ENCODE results near the gene PTPRG. TPM values are rescaled to one million over a fixed set of nuclear protein-coding genes. Genes with fewer than 3 reads are reported as not detected.
A peak's percentile ranks its signal among the peaks of the same experiment; 100 is the strongest.

Gene PTPRG
- total and polyA plus RNA-seq, 2 experiments from 2014 or later = 24.4 to 131 TPM

DNA sequence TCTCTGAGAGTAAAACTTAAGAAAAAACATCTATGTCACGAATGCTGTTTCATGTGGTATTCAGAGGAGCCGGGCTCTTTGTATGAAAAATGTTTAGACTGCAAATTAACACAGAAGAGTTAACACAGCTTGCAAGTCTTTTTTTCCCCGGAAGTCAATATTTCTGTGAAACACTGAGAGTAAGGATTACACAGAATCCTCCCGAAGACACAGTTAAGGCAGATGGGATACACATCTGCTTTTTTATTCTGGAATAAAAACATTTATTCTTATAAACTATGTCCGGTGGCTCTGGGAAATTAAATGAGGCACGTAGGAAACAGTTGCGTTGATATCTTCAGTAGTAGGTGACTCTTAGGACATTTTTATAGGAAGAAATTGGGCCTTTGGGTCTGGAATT lies 180.6 kb downstream of the PTPRG start:
- peaks cover 58% of the 10 kb centered on the region for H3K4me1 Mint-ChIP-seq
- H3K27me3 Mint-ChIP-seq (ENCODE audit: insufficient read depth, low read depth, poor library complexity) = peaks cover 8% of the 10 kb centered on the region
- Histone ChIP-seq H4K20me1 (replicated peaks; ENCODE audit: insufficient read depth) (peaks cover 19% of the 10 kb centered on the region), H3K9me2 (ENCODE audit: insufficient read depth) (no peaks in the 10 kb centered on the region), H3F3A (replicated peaks; ENCODE audit: low read depth) (no peaks in the 10 kb centered on the region), H3K79me2 (replicated peaks; ENCODE audit: insufficient read depth) (peaks cover 88% of the 10 kb centered on the region), H3K27ac (ENCODE audit: low read depth) (no peak overlapping the region), H3K4me3 (no peak overlapping the region), H3K4me1 (ENCODE audit: insufficient read depth) (peaks cover 36% of the 10 kb centered on the region), H3K27me3 (ENCODE audit: insufficient read depth) (no peaks in the 10 kb centered on the region), H3K4me2 (no peak overlapping the region), H2AFZ (no peak overlapping the region), H3K36me3 (ENCODE audit: insufficient read depth) (no peaks in the 10 kb centered on the region)
- no peak for DNase-seq (ENCODE audit: low spot score)
- no peaks in the 10 kb centered on the region for H3K9me3 Mint-ChIP-seq
- no peak for TF ChIP-seq JUNB (IDR thresholded peaks at IDR 0.05; ENCODE audit: unreplicated experiment)
- TF ChIP-seq STAT1 (IDR thresholded peaks at IDR 0.05; ENCODE audit: unreplicated experiment) = no peak
- TF ChIP-seq CREB1 (CRISPR knock-in tag; IDR thresholded peaks at IDR 0.05; ENCODE audit: low read depth) = no peak
- no peak for TF ChIP-seq ZNF331 (CRISPR knock-in tag; IDR thresholded peaks at IDR 0.05; ENCODE audit: low read depth)
- TF ChIP-seq, protein P1, sequence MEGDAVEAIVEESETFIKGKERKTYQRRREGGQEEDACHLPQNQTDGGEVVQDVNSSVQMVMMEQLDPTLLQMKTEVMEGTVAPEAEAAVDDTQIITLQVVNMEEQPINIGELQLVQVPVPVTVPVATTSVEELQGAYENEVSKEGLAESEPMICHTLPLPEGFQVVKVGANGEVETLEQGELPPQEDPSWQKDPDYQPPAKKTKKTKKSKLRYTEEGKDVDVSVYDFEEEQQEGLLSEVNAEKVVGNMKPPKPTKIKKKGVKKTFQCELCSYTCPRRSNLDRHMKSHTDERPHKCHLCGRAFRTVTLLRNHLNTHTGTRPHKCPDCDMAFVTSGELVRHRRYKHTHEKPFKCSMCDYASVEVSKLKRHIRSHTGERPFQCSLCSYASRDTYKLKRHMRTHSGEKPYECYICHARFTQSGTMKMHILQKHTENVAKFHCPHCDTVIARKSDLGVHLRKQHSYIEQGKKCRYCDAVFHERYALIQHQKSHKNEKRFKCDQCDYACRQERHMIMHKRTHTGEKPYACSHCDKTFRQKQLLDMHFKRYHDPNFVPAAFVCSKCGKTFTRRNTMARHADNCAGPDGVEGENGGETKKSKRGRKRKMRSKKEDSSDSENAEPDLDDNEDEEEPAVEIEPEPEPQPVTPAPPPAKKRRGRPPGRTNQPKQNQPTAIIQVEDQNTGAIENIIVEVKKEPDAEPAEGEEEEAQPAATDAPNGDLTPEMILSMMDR (conservative IDR thresholded peaks at IDR 0.05; ENCODE audit: low read depth in 2 of 2) = no peak
- TF ChIP-seq NANOG (IDR thresholded peaks at IDR 0.05; ENCODE audit: borderline replicate concordance) = no peak
- ATAC-seq = no peak
- H3K36me3 Mint-ChIP-seq (ENCODE audit: low read depth) = peaks cover 2% of the 10 kb centered on the region
- H3K4me3 Mint-ChIP-seq = no peak overlapping the region
- no peak overlapping the region for H3K27ac Mint-ChIP-seq

DNA sequence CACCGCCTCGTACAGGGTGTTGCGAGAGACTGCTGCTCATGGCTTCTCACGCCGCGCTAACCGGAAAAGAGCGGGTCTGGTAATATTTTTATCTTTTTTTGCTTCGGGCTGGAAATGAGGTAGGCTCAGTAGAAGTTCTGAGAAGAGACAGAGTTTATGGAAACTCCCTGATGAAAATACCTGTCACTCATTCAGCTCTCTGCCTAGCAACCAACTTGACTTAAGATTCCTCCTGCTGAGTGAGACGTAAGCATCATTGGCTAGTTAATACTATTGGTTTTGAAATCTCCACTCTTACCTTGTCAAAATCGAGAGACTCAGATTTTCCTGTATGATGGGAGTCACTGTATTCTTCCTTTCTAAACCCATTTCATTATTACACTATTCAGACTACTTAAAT lies 181.7 kb downstream of the PTPRG start:
- H3K79me2 ChIP-seq (replicated peaks; ENCODE audit: insufficient read depth) = peaks cover 91% of the 10 kb centered on the region
- H3K4me1 ChIP-seq (ENCODE audit: insufficient read depth) = peaks cover 44% of the 10 kb centered on the region
- H3F3A ChIP-seq (replicated peaks; ENCODE audit: low read depth) = no peaks in the 10 kb centered on the region
- no peak overlapping the region for H3K4me3 Mint-ChIP-seq
- ATAC-seq = no peak
- no peak overlapping the region for H3K4me2 ChIP-seq
- peaks cover 8% of the 10 kb centered on the region for H3K27me3 Mint-ChIP-seq (ENCODE audit: insufficient read depth, low read depth, poor library complexity)
- no peaks in the 10 kb centered on the region for H3K9me2 ChIP-seq (ENCODE audit: insufficient read depth)
- peak overlapping the region; percentile 62; the same call in 1 of the 2 replicates for H3K27ac ChIP-seq (ENCODE audit: low read depth)
- peaks cover 23% of the 10 kb centered on the region for H4K20me1 ChIP-seq (replicated peaks; ENCODE audit: insufficient read depth)
- no peaks in the 10 kb centered on the region for H3K36me3 ChIP-seq (ENCODE audit: insufficient read depth)
- H3K27me3 ChIP-seq (ENCODE audit: insufficient read depth) = no peaks in the 10 kb centered on the region
- H3K36me3 Mint-ChIP-seq (ENCODE audit: low read depth) = no peaks in the 10 kb centered on the region; the same call in 2 of the 3 replicates
- no peak overlapping the region for H2AFZ ChIP-seq
- H3K4me3 ChIP-seq = no peak overlapping the region
- H3K4me1 Mint-ChIP-seq = peaks cover 68% of the 10 kb centered on the region
- H3K9me3 Mint-ChIP-seq = no peaks in the 10 kb centered on the region
- no peak overlapping the region for H3K27ac Mint-ChIP-seq
- no peak for DNase-seq (ENCODE audit: low spot score)
- no peak for TF ChIP-seq CREB1 (CRISPR knock-in tag; IDR thresholded peaks at IDR 0.05; ENCODE audit: low read depth)
- no peak for TF ChIP-seq STAT1 (IDR thresholded peaks at IDR 0.05; ENCODE audit: unreplicated experiment)
- no peak for TF ChIP-seq EZH2 (IDR thresholded peaks at IDR 0.05; ENCODE audit: low read depth, unreplicated experiment)
- TF ChIP-seq POLR2AphosphoS5 (IDR thresholded peaks at IDR 0.05; ENCODE audit: low read depth) = no peak
- TF ChIP-seq, protein P2, sequence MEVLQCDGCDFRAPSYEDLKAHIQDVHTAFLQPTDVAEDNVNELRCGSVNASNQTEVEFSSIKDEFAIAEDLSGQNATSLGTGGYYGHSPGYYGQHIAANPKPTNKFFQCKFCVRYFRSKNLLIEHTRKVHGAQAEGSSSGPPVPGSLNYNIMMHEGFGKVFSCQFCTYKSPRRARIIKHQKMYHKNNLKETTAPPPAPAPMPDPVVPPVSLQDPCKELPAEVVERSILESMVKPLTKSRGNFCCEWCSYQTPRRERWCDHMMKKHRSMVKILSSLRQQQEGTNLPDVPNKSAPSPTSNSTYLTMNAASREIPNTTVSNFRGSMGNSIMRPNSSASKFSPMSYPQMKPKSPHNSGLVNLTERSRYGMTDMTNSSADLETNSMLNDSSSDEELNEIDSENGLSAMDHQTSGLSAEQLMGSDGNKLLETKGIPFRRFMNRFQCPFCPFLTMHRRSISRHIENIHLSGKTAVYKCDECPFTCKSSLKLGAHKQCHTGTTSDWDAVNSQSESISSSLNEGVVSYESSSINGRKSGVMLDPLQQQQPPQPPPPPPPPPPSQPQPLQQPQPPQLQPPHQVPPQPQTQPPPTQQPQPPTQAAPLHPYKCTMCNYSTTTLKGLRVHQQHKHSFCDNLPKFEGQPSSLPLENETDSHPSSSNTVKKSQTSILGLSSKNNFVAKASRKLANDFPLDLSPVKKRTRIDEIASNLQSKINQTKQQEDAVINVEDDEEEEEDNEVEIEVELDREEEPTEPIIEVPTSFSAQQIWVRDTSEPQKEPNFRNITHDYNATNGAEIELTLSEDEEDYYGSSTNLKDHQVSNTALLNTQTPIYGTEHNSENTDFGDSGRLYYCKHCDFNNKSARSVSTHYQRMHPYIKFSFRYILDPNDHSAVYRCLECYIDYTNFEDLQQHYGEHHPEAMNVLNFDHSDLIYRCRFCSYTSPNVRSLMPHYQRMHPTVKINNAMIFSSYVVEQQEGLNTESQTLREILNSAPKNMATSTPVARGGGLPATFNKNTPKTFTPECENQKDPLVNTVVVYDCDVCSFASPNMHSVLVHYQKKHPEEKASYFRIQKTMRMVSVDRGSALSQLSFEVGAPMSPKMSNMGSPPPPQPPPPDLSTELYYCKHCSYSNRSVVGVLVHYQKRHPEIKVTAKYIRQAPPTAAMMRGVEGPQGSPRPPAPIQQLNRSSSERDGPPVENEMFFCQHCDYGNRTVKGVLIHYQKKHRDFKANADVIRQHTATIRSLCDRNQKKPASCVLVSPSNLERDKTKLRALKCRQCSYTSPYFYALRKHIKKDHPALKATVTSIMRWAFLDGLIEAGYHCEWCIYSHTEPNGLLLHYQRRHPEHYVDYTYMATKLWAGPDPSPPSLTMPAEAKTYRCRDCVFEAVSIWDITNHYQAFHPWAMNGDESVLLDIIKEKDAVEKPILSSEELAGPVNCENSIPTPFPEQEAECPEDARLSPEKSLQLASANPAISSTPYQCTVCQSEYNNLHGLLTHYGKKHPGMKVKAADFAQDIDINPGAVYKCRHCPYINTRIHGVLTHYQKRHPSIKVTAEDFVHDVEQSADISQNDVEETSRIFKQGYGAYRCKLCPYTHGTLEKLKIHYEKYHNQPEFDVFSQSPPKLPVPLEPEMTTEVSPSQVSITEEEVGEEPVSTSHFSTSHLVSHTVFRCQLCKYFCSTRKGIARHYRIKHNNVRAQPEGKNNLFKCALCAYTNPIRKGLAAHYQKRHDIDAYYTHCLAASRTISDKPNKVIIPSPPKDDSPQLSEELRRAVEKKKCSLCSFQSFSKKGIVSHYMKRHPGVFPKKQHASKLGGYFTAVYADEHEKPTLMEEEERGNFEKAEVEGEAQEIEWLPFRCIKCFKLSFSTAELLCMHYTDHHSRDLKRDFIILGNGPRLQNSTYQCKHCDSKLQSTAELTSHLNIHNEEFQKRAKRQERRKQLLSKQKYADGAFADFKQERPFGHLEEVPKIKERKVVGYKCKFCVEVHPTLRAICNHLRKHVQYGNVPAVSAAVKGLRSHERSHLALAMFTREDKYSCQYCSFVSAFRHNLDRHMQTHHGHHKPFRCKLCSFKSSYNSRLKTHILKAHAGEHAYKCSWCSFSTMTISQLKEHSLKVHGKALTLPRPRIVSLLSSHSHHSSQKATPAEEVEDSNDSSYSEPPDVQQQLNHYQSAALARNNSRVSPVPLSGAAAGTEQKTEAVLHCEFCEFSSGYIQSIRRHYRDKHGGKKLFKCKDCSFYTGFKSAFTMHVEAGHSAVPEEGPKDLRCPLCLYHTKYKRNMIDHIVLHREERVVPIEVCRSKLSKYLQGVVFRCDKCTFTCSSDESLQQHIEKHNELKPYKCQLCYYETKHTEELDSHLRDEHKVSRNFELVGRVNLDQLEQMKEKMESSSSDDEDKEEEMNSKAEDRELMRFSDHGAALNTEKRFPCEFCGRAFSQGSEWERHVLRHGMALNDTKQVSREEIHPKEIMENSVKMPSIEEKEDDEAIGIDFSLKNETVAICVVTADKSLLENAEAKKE (CRISPR knock-in tag; IDR thresholded peaks at IDR 0.05) = no peak
- TF ChIP-seq, protein P3, sequence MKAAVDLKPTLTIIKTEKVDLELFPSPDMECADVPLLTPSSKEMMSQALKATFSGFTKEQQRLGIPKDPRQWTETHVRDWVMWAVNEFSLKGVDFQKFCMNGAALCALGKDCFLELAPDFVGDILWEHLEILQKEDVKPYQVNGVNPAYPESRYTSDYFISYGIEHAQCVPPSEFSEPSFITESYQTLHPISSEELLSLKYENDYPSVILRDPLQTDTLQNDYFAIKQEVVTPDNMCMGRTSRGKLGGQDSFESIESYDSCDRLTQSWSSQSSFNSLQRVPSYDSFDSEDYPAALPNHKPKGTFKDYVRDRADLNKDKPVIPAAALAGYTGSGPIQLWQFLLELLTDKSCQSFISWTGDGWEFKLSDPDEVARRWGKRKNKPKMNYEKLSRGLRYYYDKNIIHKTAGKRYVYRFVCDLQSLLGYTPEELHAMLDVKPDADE (IDR thresholded peaks at IDR 0.05) = no peak
- TF ChIP-seq, protein P1 (conservative IDR thresholded peaks at IDR 0.05; ENCODE audit: low read depth in 2 of 2) = no peak
- TF ChIP-seq ZNF331 (CRISPR knock-in tag; IDR thresholded peaks at IDR 0.05; ENCODE audit: low read depth) = no peak
- no peak for TF ChIP-seq EZH2phosphoT487 (IDR thresholded peaks at IDR 0.05; ENCODE audit: unreplicated experiment)

Data from GM23338 (cell line).